ENCODE results near the gene ERBB2.

ERBB2 gene

DNA sequence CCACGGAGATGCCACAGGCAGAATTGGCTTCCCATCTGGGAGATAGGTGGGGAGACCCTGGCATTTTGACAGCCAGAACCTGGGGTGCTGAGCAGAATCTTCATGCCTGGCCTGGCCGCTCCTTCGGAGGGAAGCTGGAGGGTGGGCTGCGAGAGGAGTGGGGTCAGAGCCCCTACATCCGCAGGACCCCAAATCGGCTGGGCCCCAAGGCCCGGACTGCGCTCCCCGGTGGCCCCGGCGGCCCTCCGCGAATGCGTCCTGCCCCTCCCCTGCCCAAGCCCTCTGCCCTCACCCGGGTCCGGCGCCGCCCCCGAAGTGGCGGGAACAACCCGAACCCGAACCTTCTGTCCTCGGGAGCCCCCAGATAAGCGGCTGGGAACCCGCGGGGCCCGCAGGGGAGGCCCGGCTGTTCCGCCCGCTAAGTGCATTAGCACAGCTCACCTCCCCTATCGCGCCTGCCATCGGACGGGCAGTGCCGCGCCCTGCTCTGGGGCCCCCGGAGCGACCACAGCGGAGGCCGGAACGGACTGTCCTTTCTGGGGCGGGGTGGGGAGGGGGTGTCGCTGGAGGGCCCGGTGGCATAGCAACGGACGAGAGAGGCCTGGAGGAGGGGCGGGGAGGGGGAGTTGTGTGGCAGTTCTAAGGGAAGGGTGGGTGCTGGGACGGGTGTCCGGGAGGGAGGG, 32.5 kb upstream of the ERBB2 start:
- peaks cover 19% of the 10 kb centered on the region for H3K4me1 ChIP-seq (ENCODE audit: insufficient read depth, low read length)
- no peaks in the 10 kb centered on the region for H3K9me3 ChIP-seq (ENCODE audit: insufficient read depth, low read depth, low read length)
- peak overlapping the region; percentile 56; the same call in 1 of the 2 replicates for H3K4me3 ChIP-seq (ENCODE audit: low read length)
- no peaks in the 10 kb centered on the region for H3K36me3 ChIP-seq (ENCODE audit: insufficient read depth, low read depth, low read length)
- peaks cover 56% of the 10 kb centered on the region for H3K27me3 ChIP-seq (ENCODE audit: insufficient read depth, low read length)
- peak overlapping the region; percentile 15; the same call in 1 of the 2 replicates for H3K9ac ChIP-seq (ENCODE audit: low read depth, low read length)
- no peak overlapping the region for H3K27ac ChIP-seq (ENCODE audit: low read length)

DNA sequence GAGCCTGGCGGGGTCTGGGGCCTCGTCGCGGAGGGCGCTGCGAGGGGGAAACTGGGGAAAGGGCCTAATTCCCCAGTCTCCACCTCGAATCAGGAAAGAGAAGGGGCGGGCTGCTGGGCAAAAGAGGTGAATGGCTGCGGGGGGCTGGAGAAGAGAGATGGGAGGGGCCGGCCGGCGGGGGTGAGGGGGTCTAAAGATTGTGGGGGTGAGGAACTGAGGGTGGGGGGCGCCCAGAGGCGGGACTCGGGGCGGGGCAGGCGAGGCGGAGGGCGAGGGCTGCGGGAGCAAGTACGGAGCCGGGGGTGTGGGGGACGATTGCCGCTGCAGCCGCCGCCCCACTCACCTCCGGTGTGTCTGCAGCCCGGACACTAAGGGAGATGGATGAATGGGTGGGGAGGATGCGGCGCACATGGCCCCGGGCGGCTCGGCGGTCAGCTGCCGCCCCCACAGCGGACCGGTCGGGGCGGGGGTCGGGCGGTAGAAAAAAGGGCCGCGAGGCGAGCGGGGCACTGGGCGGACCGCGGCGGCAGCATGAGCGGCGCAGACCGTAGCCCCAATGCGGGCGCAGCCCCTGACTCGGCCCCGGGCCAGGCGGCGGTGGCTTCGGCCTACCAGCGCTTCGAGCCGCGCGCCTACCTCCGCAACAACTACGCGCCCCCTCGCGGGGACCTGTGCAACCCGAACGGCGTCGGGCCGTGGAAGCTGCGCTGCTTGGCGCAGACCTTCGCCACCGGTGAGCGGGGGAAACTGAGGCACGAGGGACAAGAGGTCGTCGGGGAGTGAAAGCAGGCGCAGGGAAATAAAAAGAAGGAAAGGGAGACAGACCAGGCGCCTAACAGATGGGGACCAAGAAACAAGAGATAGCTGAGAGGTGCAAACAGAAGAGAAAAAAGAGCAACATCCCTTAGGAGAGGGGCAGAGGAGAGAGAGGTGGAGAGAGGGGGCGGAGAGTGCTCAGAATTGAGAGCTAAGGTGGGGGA, 31.6 kb upstream of the ERBB2 start, which contains the start of gene PNMT:
TSS of gene PNMT (plus strand) at position 509 of the 980 bp plus-strand sequence. CDS start at position 532, 23 bp downstream.
- Histone ChIP-seq H3K9me3 (ENCODE audit: insufficient read depth, low read depth, low read length) (no peaks in the 10 kb centered on the region), H3K4me3 (ENCODE audit: low read length) (peak within 1 kb of the TSS; percentile 56), H3K4me1 (ENCODE audit: insufficient read depth, low read length) (peaks cover 19% of the 10 kb centered on the region), H3K27ac (ENCODE audit: low read length) (no peak within 1 kb of the TSS), H3K9ac (ENCODE audit: low read depth, low read length) (peak within 1 kb of the TSS; percentile 4; the same call in 1 of the 2 replicates), H3K27me3 (ENCODE audit: insufficient read depth, low read length) (peaks cover 56% of the 10 kb centered on the region), H3K36me3 (ENCODE audit: insufficient read depth, low read depth, low read length) (no peaks in the 10 kb centered on the region)

DNA sequence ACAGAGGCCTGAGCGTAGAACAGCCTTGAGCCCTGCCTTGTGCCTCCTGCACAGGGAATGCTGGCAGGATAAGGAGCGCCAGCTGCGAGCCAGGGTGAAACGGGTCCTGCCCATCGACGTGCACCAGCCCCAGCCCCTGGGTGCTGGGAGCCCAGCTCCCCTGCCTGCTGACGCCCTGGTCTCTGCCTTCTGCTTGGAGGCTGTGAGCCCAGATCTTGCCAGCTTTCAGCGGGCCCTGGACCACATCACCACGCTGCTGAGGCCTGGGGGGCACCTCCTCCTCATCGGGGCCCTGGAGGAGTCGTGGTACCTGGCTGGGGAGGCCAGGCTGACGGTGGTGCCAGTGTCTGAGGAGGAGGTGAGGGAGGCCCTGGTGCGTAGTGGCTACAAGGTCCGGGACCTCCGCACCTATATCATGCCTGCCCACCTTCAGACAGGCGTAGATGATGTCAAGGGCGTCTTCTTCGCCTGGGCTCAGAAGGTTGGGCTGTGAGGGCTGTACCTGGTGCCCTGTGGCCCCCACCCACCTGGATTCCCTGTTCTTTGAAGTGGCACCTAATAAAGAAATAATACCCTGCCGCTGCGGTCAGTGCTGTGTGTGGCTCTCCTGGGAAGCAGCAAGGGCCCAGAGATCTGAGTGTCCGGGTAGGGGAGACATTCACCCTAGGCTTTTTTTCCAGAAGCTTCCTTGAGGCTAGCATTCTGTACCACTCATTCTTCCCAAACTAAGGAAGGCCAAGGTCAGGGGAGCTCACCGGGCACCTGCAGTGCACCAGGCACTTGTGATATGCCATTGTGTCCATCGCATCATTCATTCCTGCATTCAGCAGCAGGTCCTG, 29.7 kb upstream of the ERBB2 start:
- Histone ChIP-seq H3K27me3 (ENCODE audit: insufficient read depth, low read length) (peaks cover 56% of the 10 kb centered on the region), H3K27ac (ENCODE audit: low read length) (no peak overlapping the region), H3K36me3 (ENCODE audit: insufficient read depth, low read depth, low read length) (no peaks in the 10 kb centered on the region), H3K4me3 (ENCODE audit: low read length) (no peak overlapping the region), H3K4me1 (ENCODE audit: insufficient read depth, low read length) (peaks cover 13% of the 10 kb centered on the region; the same call in 1 of the 2 replicates), H3K9me3 (ENCODE audit: insufficient read depth, low read depth, low read length) (no peaks in the 10 kb centered on the region), H3K9ac (ENCODE audit: low read depth, low read length) (no peak overlapping the region)

DNA sequence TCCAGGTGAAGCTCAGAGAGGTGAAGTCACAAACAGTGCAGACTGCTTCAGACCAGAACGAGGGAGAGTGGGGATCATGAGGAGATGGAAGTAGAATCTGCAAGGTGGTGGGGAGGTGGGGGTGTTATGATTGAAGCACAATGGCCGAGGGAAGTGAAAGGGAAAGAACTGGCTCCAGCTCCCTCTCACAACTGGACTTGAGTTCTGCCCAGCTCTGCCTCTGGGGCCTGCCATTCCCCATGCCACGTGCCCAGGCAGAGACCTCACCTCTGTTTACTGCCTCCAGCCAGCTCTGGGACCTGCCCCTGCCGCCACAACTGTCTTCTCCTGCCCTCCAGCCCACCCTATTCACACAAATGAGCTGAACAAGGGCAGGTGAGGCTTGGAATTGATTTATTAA, 29.1 kb upstream of the ERBB2 start:
- H3K4me1 ChIP-seq (ENCODE audit: insufficient read depth, low read length): peaks cover 9% of the 10 kb centered on the region; the same call in 1 of the 2 replicates
- H3K27me3 ChIP-seq (ENCODE audit: insufficient read depth, low read length): peaks cover 53% of the 10 kb centered on the region
- H3K27ac ChIP-seq (ENCODE audit: low read length): no peak overlapping the region
- H3K4me3 ChIP-seq (ENCODE audit: low read length): no peak overlapping the region
- no peak overlapping the region for H3K9ac ChIP-seq (ENCODE audit: low read depth, low read length)
- no peaks in the 10 kb centered on the region for H3K9me3 ChIP-seq (ENCODE audit: insufficient read depth, low read depth, low read length)
- no peaks in the 10 kb centered on the region for H3K36me3 ChIP-seq (ENCODE audit: insufficient read depth, low read depth, low read length)

DNA sequence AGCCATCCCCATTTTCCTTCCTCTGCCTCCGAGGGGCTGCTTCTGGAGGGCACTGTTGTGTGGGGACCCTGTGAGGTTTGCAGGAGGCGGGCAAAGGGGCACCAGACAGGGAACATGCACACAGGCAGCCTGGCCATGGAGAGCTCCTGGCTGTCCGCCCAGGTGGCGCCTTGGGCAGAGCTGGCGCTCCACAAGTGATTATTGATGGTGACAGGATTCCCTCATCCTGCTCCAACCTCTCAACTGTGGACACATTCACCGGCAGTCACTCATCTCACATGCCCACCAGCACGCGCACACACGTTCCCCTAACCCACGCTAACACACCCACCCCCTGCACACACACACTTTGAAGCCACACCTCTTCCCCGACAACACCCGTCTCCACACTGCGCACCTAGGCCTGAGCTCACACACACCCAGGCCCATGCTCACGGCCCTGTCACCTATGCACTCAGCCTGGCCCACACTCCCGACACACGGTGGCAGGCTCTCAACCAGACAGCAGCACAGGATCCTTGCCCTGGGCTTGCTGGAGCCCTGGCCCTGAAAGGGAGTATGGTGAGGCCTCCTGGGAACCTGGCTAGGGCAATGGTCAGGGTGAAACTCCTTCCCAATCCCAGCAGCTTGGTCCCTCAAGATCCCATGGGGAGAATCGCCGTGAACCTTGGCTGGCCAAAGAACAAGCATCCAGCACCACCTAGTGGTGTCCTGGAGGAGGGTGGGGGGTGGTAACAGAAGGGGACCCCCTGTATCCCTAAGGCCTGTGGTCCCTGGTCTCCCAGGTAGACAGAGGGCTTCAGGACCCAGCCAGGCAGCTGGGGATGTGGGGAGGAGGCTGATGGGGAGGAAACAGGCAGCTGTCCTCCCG, 28.0 kb upstream of the ERBB2 start:
- Histone ChIP-seq H3K27me3 (ENCODE audit: insufficient read depth, low read length) (peaks cover 41% of the 10 kb centered on the region), H3K4me3 (ENCODE audit: low read length) (no peak overlapping the region), H3K27ac (ENCODE audit: low read length) (no peak overlapping the region), H3K9ac (ENCODE audit: low read depth, low read length) (no peak overlapping the region), H3K4me1 (ENCODE audit: insufficient read depth, low read length) (peaks cover 5% of the 10 kb centered on the region; the same call in 1 of the 2 replicates), H3K36me3 (ENCODE audit: insufficient read depth, low read depth, low read length) (peaks cover 9% of the 10 kb centered on the region; the same call in 1 of the 2 replicates), H3K9me3 (ENCODE audit: insufficient read depth, low read depth, low read length) (no peaks in the 10 kb centered on the region)

DNA sequence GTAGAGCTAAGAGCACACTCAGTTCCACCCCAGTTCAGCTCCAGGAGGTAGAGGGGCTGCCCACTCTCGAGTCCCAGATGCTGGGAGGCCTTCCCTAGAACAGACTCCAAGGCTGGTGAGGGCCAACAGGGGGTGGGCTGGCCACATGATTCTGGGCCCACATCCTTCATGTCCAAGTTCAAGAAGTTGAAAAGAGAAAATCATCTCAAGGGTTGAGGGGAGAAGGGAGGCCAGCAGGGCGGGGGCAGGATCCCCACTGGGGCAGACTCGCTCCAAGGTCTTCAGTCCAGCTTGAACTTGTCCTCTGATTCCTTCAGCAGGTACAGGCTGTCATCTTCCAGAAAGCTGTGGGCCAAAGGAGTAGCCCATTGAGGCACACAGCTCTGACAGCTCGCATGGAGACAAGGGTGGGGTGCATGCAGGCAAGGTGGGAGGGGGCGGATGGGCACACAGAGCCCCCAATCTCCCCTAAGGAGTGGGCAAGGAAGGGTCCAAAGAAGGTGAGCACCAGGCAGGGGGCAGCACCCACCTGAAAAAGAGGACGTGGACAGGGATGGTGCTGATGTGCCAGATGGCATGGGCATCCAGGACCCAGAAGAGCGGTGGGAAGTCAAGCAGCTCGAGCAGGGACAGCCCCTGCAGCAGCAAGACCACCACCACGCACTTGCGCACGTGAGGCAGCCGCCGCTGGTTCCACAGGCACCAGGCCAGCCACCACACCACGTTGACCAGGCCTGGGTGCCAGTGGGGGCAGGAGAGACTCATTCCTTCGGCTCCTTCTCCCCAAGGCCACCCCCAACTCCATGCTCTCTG, 27.1 kb upstream of the ERBB2 start:
- Histone ChIP-seq H3K36me3 (ENCODE audit: insufficient read depth, low read depth, low read length) (peaks cover 14% of the 10 kb centered on the region; the same call in 1 of the 2 replicates), H3K4me3 (ENCODE audit: low read length) (no peak overlapping the region), H3K4me1 (ENCODE audit: insufficient read depth, low read length) (peaks cover 5% of the 10 kb centered on the region; the same call in 1 of the 2 replicates), H3K27me3 (ENCODE audit: insufficient read depth, low read length) (peaks cover 33% of the 10 kb centered on the region), H3K9me3 (ENCODE audit: insufficient read depth, low read depth, low read length) (no peaks in the 10 kb centered on the region), H3K9ac (ENCODE audit: low read depth, low read length) (no peak overlapping the region), H3K27ac (ENCODE audit: low read length) (no peak overlapping the region)

DNA sequence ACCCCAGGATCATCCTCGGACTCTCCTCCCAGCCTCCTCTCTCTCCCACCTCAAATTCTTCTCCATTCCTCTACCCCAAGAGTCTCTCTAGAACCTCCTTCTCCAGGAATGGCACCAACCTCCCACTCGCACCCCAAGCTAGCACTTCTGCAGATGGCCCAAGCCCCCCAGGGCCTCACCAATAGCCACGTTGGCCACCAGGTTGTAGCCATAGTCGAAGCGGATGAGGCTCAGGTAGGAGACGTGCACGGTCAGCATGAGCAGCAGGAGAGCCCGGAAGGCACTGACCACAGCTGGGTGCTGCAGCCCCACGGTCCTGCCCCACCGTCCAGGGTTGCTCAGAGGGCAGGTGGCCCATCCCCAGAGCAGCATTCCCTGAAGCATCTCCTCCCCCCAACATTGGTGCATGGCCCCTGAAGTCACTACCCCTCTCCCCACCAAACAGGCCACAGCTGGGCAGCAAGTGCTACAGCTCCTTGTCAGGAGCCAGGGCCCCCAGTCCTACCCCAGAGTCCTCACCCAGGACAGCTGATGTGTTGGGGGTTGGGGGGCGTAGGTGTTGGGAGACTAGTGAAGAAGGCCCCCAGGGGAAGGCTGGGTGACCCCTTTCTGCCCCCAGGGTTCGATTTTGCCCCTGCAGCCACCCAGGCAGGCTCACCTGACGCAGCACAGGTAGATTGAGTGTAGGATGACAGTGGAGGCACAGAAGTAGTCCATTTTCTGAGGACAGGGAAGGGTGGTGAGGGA, 26.4 kb upstream of the ERBB2 start:
- H3K9ac ChIP-seq (ENCODE audit: low read depth, low read length): no peak overlapping the region
- peaks cover 5% of the 10 kb centered on the region; the same call in 1 of the 2 replicates for H3K4me1 ChIP-seq (ENCODE audit: insufficient read depth, low read length)
- no peak overlapping the region for H3K4me3 ChIP-seq (ENCODE audit: low read length)
- no peak overlapping the region for H3K27ac ChIP-seq (ENCODE audit: low read length)
- no peaks in the 10 kb centered on the region for H3K9me3 ChIP-seq (ENCODE audit: insufficient read depth, low read depth, low read length)
- H3K36me3 ChIP-seq (ENCODE audit: insufficient read depth, low read depth, low read length): peaks cover 16% of the 10 kb centered on the region; the same call in 1 of the 2 replicates
- peaks cover 25% of the 10 kb centered on the region for H3K27me3 ChIP-seq (ENCODE audit: insufficient read depth, low read length)

DNA sequence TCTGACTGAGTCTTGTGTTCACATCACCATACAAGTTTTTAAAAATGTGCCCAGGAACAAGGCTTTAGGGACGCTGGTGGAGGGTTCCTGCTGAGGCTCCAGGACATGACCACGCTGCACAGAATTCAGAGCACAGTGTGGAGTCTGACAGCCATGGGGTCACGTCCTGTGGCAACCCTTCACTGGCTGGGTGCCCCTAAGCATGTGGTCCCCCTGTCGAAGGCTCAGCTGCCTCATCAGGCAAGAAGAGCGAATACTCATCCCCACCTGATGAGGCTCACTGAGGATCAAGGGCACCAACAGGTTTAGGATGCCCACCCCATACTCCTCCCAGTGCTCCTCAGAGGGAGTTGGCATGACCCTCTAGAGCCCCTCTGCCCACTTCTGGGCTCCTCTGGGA, 25.7 kb upstream of the ERBB2 start:
- Histone ChIP-seq H3K27ac (ENCODE audit: low read length) (no peak overlapping the region), H3K4me3 (ENCODE audit: low read length) (no peak overlapping the region), H3K36me3 (ENCODE audit: insufficient read depth, low read depth, low read length) (peaks cover 16% of the 10 kb centered on the region; the same call in 1 of the 2 replicates), H3K9ac (ENCODE audit: low read depth, low read length) (no peak overlapping the region), H3K4me1 (ENCODE audit: insufficient read depth, low read length) (peaks cover 2% of the 10 kb centered on the region; the same call in 1 of the 2 replicates), H3K27me3 (ENCODE audit: insufficient read depth, low read length) (peaks cover 19% of the 10 kb centered on the region), H3K9me3 (ENCODE audit: insufficient read depth, low read depth, low read length) (no peaks in the 10 kb centered on the region)

DNA sequence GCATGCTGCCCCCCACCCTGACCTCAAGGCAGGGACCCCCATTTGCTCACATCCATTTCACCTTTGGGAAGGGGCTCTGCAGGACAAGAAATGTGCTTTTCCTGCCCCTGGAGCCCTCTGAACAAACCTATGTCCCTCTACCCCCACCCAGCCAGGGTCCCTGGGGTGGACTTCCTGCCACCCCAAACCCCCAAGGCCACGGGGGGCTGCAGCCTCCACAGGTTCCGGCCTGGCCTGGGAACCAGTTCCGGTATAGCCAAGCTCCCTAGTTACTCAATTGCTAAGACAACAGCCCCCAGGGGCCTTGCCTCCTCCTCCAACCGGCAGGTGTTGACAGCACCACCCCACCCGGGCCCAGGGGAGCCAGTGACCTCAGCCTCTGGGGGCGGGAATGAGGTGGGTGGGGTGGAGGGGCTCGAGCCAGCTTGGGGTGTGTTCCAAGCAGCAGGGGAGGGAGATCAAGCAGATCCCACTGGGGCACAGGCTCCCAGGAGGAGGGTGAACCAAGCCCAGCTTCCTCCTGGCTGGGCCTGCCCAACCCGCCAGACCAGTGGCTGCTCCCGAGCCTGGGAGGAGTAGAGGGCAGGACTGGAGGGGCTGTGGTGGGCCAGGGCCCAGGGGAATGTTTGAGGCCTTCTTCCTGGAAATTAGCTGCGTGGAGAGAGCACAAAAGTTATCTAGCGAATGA, 25.0 kb upstream of the ERBB2 start:
- no peak overlapping the region for H3K9ac ChIP-seq (ENCODE audit: low read depth, low read length)
- H3K4me1 ChIP-seq (ENCODE audit: insufficient read depth, low read length): peaks cover 2% of the 10 kb centered on the region; the same call in 1 of the 2 replicates
- H3K27me3 ChIP-seq (ENCODE audit: insufficient read depth, low read length): peaks cover 12% of the 10 kb centered on the region
- H3K27ac ChIP-seq (ENCODE audit: low read length): no peak overlapping the region
- H3K36me3 ChIP-seq (ENCODE audit: insufficient read depth, low read depth, low read length): peaks cover 21% of the 10 kb centered on the region; the same call in 1 of the 2 replicates
- H3K9me3 ChIP-seq (ENCODE audit: insufficient read depth, low read depth, low read length): no peaks in the 10 kb centered on the region
- no peak overlapping the region for H3K4me3 ChIP-seq (ENCODE audit: low read length)

Data from iPS-20b (cell line).